HG03175 (cell line): ENCODE measurements around the gene TP53AIP1.
"Not testable (repeated sequence)": the region's sequence is repeated elsewhere in the genome, so short reads cannot be mapped to it uniquely, and the experiment has no call there.

Source experiments
- ATAC-seq: cut with Tn5 transposase; IDR thresholded peaks from one replicate; pipeline ENCODE4 v1.9.1; 2021; ENCODE audit warnings: mild to moderate bottlenecking, moderate library complexity; ENCODE audit not compliant: unreplicated experiment

The TP53AIP1 gene

DNA sequence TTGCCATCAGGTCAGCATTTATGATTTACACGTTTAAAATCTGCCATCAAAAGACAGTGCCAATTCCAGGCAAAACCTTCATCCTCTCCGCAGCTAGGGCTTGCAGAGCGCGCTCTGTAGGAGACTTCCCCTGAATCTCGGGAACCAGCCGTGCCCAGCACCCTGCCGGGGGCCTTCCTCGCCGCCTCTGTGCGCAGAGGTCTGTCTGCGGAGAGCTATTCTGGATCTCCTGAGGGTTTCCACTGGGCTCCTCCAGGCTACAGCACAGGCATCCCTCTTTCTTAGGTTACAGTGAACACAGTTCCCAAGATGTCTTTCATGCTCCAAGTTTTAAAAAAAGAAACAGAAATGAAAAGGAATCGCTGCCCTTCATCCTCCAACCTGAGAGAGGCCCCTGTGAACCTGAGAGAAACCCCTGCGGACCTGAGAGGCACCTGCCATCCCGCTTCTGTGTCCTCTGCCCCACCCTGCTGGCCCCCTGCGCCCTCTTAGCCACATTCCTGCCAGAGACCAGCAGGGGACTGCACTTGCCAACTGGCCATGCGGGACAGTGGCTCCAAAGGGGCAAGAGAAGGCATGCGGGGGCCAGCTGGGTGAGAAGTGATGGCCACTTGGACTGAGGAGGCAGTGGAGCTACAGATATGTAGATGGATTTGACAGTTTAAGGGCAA, 16.1 kb downstream of the TP53AIP1 start:
- no peak for ATAC-seq

DNA sequence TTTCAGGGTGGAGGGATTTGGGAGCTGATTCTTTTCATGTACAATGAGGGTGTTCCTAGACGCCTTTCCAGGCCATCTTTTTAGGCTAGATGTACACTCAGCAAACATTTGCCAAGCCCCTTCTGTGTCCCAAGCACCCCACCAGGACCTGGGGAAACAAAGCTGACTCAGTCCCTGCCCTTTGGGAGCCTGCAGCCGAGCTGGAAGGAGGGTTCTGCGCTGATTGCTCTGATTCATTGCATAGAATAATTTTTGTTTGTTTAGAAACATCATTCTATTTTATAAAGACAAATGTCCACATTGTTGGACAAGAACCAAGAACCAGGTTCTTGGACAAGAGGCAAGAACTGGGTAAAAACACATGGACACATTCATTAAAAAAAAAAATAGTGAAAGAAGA, 16.7 kb downstream of the TP53AIP1 start:
- ATAC-seq = no peak

DNA sequence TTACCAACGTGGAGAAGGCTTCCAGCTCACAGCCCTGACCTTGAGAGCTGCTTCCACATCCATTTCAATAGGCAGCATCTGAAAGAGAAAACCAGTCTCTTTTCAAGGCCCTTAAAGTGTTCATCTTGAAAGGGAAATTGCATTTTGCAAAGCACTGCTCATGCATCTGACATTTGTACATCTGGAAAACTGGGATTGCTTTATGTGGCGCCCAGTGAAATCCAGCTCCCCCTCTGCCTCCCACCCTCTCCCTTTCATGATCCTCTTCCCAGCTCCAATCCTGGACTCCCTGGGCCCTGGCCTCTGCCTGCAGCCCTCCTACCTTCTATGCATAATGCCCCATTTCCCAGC, 17.4 kb downstream of the TP53AIP1 start:
- no peak for ATAC-seq

DNA sequence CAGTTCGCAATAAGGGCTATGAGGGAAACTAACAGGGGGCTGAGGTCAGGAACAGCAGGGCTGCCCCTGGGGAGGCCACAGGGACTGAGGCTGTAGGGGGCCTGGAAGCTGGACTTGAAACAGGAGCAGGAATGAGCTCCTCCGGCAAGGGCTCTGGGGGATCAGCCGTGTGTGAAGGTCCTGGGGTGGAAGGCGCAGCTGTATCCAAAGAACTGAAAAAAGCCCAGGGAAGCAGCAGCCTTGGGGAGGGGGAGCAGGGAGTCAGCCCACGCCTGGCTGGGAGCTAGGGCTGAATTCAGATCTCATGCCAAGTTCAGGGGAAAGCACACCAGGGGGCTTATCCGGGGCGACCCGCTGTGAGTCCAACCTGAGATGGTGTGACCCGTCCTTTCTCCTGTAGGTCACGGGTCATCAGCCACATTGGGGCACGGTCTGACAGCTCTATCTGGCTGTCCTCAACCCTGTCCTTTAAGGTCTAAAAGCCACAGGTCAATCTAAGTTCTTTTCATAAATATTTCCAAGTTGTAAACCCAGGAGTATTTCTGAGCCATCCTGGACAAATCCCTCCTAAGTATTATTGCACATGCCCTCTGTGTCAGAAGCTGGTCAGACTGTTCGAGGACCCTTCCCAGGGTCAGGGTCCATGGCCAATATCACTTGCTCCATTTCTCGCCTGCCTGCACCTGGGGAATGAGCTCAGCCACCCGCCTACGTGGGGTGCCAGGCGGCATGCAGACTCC, 18.0 kb downstream of the TP53AIP1 start:
- no peak for ATAC-seq

DNA sequence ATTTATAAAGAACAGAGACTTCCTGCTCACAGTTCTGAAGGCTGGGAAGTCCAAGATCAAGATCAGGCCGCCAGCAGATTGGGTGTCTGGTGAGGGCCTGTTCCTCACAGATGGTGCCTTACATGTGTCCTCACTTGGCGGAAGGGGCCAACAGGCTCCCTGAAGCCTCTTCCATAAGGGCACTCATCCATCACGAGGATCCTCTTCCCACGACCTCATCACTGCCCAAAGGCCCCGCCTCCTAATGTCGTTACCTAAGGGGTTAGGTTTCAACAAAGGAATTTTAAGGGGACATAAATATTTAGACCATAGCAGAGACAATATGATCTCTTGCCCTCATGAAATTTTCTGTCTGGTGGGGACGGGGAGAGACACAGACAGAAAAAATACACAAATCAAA, 18.6 kb downstream of the TP53AIP1 start:
- ATAC-seq = no peak

DNA sequence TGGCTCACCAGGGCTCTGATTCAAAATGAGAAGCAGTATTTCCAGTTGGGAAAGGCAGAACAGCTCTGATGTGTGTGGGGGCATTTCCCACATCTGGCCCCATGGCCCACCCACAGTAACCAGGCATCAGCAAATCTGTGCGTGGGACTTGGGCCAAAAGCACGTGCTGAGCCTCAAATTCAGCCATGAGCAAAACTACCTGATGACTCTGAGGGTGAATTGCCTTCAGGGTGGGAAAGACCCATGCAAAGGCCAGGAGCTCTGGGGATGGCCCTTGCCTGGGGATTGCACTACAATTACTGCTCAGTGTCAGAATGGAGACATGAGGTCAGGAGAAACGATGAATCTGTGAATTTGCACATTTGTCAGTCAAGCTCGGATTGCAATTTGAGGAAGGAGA, 20.9 kb downstream of the TP53AIP1 start:
- no peak for ATAC-seq

DNA sequence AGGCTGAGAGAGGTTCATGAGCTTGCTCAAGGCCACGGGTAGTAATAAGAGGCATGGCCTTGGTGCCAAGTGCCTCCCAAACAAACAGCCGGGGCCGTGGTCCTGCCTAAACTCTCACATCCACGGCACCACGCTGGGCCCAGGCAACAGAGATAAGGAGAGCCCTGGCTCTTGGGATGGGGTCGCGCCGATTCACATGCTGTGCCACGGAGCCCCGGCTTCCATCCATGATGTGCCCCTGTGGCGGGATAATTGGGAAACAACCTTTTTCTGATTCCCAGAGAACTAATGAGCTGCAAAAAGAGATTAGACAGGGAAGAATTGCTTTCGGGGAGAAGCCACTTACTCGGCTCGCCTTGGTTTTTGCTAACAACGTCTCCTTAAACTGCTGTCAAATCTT, 22.0 kb downstream of the TP53AIP1 start:
- no peak for ATAC-seq

DNA sequence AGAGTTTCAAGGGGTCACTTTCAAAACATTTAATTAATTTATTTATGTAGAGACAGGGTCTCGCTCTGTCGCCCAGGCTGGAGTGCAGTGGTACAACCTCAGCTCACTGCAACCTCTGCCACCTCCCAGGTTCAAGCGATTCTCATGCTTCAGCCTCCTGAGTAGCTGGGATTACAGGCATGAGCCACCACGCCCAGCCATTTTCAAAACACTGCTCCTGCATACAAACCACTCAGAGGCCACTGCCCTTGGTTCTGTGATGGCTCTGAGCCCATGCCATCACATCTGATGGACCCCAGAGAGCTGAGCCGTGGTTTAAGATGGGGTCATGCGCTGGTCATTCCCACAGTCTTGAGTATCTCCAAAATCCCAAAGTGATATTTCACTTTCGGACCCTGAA, 23.0 kb downstream of the TP53AIP1 start:
- ATAC-seq = not testable (repeated sequence)

DNA sequence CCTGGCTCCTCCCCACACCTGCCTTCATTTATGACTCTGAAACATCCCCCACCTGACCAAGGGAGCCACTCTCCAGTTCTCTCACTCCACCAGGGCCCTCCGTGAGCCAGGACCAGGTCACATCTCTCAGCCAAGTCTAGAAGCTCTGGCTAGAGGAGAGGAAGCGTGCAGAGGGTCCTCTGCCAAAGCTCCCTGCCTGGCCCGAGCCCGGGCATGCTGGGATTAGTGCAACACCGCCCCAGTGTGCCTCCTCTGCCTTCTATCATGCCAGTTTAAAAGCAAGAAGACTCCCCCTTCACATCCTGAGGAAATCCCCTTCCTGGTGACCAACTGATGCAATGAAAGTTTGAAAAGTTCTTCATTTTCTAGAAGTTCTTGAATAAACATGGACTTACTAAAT, 23.5 kb downstream of the TP53AIP1 start:
- ATAC-seq = no peak

DNA sequence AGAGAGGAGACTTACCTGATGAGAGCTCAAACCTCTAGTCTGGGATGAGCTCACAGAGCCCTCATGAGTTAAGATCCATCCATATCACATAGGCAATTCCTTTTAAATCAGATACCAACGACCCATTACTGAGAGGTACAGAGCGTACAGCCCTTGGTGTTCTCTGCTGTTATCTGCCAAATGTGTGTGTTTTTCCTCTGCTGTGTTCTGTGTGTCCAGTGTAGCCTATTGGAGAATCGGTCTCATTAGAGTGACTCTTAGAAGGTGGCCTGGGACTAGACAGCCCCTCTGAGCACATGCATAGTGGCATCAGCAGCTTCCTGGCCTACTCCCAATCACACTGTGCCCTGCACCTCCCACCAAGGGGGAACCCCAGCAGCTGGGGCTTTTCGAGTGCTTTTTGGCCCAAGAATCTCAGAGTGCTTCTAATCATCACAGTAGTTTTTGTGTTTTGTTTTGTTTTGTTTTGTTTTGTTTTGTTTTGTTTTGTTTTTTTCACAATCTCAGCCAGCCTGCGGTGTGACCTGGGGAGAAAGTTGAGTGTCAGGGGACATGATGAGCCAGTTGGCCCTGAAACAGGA, 25.4 kb downstream of the TP53AIP1 start:
- ATAC-seq = no peak

DNA sequence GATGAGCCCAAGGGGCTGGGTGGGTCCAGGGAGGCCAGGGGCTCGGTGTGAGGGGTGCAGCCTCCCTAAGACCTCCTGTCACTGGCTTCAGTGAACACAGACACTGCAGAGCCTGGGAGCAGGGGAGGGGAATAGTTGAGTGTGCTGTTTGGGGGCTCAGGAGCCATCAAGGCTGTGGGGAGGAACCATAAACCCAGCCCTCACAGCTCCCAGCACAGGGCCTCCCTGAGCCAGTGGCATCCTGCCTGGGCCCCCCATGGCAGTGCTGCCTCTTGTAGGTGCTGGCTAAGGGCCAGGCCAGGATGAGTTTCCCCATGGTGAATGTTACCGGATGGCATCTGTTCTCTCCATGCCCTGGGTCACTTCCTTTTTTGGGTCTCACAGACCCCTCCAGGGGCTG, 26.0 kb downstream of the TP53AIP1 start:
- no peak for ATAC-seq

DNA sequence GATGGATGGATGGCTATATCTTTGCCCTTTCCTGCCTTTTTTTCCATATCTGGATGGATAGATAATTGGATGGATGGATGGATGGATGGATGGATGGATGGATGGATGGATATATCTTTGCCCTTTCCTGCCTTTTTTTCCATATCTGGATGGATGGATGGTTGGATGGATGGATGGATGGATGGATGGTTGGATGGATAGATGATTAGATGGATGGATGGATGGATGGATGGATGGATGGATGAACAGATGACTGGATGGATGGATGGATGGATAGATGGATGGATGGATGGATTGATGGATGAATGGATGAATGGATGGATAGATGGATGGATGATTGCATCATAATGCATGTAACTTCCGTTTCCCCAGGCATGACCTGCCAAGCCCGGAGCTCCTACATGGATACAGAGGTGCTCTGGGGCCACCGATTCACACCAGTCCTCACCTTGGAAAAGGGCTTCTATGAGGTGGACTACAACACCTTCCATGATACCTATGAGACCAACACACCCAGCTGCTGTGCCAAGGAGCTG, 26.6 kb downstream of the TP53AIP1 start:
- no peak for ATAC-seq

DNA sequence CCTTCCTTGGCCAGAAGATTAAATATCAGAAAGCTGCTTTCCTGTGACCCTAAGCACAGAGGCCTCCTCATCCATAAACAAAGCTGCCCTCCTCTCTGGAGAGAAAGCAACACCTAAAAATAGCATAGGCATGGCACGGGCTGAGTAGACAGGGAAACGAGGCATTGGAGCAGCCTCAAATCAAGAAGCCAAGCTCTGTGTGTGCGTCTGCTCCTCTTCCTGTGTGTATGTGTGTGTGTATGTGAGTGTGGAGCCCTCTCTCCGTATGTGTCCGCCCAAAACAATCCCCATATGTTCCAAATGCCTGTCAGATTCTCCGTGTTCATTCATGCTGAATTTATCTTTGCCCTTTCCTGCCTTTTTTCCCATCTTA, 27.5 kb downstream of the TP53AIP1 start:
- no peak for ATAC-seq

DNA sequence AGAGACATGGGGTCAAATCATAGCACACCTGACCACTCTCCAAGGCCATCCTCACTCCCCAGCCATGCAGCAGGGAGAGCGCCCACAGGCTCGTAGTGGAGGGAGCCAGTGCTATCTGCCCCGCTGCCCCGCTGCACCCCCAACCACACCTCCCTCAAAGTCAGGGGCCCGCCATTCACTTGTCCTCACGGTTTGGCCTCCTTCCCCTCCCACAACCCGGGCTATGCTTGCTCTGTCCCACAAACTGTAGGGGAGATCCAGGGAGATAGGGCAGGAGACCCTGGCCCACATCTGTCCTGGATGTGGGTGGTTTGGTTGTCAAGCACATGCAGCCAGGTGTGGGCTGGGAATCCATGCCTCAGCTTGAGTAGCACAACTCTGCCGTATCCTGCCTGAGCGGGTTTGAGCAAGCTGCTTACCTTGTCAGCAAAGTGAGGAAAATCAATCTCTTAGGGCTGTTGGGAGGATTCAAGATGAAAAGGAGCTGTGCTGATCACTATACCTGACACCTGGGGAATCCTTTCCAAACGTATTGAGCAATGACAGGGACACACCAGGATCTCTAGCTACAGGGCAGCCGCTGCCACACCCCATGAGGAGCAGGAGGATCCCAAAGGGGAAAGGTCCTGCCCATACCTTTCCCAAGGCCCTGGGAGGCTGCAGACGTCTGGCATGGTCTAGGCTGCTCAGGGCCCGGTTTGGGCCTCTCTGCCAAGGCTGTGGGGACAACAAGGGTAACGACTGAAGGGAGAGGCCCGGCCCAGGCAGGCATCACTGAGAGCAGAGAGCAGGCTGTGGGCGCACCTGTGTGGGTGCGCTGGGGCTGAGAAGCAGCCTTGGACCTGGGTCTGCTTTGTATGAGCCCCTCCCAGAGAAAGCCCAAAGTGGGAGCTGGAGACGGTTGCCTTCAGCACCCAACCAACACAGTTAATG, 28.2 kb downstream of the TP53AIP1 start:
- no peak for ATAC-seq

DNA sequence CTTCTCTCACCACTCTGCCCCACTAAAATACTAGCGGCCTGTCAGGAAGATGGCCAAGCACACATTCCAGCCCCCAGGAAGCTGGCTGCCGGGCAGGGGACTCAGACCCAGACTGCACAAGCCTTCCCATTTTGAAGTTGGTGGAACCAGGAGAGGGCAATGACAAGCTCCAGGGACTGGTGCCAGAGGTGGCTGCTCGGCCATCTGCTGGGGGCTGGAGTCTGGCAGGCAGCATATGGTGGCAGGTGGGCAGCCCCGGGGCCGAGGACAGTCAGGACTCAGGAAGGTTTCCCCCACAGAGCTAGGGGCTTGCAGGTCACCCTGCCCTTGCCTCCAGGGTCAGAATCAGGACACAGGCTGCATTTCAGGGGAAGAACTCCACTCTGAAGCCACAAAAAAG, 28.9 kb downstream of the TP53AIP1 start:
- no peak for ATAC-seq

DNA sequence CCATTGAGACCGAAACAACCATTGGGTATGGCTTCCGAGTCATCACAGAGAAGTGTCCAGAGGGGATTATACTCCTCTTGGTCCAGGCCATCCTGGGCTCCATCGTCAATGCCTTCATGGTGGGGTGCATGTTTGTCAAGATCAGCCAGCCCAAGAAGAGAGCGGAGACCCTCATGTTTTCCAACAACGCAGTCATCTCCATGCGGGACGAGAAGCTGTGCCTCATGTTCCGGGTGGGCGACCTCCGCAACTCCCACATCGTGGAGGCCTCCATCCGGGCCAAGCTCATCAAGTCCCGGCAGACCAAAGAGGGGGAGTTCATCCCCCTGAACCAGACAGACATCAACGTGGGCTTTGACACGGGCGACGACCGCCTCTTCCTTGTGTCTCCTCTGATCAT, 31.0 kb downstream of the TP53AIP1 start:
- ATAC-seq = no peak

DNA sequence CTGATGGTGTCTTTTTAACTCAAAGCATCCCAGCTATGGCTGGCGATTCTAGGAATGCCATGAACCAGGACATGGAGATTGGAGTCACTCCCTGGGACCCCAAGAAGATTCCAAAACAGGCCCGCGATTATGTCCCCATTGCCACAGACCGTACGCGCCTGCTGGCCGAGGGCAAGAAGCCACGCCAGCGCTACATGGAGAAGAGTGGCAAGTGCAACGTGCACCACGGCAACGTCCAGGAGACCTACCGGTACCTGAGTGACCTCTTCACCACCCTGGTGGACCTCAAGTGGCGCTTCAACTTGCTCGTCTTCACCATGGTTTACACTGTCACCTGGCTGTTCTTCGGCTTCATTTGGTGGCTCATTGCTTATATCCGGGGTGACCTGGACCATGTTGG, 31.4 kb downstream of the TP53AIP1 start:
- no peak for ATAC-seq

DNA sequence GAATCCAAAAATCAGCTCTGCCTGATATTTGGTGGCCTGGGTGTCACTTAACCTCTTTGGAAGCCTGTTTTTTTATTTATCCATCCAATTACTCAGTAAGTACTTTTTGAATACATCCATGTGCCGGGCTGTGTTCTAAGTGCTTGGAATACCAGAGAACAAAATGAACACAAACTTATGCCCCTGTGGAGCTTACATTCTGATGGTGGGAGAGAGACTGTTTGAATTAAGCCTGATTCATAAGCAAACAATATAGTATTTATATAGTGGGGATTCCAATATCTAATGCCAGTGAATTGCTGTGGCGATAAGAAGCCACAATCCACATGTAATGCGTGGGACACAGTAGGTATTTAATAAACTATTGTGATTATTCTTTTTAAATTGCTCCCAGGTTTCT, 32.1 kb downstream of the TP53AIP1 start:
- no peak for ATAC-seq

DNA sequence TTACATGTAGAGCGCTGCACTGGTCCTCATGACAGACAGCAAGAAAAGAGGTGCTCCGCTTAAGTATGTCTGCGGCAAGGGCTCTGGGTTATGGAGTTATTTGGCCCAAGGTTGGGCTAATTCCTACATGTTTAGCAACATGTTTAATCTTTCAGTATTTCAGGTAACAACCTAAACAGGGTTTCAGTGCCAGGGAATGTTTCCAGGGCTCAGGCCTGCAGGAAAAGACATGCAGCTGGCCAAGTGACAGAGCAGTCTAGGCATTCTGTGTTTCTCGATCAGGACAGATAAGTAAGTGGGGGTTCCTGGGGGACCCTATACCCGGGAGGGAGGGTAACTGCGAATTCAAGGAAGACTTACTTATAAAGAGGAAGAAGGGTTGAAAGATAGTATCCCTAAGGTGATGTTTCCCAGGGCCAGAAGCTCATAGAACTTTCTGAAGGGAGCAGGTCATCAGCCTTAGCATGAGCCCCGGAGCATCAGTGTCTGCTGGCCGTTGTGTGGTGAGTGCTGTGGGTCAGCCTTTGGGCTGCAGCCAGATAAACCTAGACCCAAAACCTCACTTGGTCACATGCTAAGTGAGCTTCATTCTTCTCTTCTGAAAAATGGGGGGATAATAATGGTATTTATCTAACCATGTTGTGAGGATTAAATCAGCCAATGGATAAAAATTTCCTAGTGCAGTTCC, 33.1 kb downstream of the TP53AIP1 start:
- ATAC-seq = no peak

DNA sequence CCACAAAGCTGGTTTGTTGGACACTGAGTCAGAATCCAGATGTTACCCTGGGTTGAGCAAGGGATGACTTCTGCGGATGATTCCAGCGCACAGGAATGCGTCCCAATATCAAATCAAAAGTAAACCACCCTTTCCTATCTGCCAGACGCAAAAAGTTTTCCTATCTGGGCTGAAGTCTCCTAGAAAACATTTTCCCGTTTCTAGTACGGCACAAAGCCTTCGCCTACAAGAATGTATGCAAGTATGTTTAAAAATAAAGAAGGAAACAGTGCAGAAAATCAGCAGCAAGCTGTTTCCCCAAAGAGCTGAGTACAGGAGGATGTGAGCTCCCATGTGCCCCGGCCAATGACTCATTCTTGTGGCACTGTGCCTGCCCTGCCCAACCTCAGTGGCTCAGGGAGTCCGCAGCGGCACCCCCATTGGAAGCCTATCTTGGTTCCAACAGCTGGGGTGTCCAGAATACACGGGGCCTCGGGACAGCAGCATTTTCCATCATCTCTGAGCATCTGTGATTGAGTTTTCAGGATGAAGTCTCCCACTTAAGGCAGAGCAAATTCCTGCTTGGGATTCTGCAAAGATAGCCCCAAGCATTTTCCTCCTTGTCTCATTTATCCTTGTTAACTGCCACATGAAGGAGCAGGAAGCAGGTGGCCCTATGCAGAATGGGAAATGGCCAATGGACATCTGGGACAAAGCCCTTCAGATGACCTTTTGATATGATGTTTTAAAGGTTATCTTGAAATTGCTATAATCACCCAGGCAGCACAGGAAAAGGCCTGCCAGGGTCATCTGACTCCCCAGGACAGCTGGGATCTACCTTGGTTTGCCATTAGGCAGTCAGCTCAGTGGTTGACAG, 34.1 kb downstream of the TP53AIP1 start:
- no peak for ATAC-seq
